ENCODE data around the gene TMEM135.

Gene TMEM135

DNA sequence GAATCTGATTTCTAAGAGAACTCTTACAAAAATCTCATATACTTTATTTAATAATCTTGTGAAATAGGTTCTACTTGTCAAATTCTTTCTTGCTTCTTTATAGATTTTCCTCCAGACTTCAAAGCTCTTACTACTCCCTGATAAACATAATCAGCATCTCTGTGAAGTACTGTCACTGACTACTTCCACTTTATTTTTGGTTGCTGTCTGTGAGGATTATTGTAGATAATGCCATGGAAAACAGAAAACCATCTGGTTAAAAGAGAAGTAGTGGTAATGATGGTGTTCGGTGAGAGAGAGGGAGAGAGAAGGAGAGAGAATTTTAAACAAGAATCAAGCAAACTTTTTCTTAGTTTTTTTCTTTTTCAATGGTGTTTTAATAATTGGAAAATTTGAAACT is 152.3 kb downstream of the TMEM135 start:
- DNase-seq (ENCODE audit: low read depth in 3 of 3, low spot score in 1 of 3), result no peak

DNA sequence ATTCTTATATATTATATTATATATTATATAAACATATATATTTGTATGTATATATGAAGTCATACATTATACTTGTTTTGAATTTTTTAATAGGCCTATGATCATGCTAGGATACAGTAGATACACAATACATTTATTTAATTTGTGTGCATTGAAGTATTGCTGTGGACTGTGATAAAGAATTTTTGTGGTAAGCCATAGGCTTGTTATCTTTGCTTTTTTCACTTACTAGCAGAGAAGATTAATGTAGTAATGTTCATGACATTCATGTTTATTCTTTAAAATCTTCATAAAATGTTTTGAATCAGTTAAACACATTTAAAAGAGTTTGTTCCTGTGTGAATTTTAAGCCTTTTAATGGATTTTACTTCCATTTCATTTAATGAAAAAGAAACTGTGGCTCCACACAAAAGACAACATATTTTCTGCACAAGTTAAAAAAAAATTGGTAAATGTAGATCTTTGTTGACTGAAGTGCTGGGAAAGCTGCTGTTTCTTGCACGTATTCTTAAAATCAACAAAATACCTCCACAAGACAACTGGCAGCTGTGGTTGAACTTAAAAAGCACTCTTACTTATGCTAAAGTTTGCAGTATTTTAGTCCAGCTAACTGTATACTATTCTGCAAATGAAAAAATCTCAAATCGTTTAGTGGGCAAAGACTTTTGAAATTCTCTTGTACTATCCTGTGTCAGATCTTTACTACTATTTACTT is 156.2 kb downstream of the TMEM135 start:
- DNase-seq (ENCODE audit: low read depth in 3 of 3, low spot score in 1 of 3), result no peak

DNA sequence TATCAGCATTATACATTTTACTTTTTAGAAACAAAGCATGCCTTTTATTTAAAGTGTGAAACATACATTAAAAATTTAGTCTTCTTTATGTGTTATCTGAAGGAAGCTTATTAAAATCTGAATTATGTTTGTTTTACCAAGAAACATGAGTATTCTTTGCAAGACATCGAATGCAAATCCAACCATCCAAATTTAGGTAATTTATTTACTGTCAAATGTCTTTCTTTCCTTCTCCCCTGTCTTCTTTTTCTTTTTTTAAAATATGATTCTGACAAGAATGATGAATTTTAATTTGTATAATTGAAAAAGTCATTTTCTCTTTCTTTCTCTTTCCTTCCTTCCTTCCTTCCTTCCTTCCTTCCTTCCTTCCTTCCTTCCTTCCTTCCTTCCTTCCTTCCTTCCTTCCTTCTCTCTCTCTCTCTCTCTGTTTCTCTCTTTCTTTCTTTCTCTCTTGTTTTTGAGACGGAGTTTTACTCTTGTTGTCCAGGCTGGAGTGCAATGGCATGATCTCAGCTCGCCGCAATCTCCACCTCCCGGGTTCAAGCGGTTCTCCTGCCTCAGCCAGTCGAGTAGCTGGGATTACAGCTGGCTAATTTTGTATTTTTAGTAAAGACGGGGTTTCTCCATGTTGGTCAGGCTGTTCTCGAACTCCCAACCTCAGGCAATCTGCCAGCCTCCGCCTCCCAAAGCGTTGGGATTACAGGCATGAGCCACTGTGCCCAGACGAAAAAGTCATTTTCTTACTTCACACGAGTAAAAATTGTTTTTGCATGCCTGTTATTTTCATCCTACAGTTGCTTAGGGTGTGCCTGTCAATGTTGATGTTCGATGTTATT is 157.5 kb downstream of the TMEM135 start:
- DNase-seq (ENCODE audit: low read depth in 3 of 3, low spot score in 1 of 3), result no peak

DNA sequence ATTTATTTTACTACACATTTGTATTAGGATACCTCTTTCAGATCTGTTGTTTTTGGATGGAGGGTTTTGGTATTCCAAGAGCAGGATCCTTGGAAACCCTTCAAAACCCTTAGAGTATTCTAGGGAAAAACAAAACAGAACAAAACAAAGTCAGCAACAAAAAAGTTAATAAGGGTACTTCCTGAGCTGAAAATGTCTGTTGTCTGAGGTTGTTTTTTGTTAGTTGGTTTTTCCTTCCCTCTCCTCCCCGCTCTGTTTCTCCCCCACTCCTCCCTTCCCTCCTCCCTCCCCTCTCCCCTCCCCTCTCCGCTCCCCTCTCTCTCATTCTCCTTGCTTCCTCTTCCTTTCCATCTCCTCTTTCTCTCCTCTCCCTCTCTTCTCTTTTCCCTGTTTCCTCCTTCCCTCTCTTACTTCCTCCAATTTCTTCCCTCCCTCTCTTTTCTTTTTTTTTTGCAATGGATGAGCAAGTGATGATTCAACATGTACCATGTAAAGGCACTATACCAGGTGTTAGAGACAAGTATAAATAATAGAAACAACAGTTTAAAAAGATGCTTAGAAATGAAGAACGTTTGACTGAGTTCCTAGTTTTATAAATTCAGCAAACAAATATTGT is 160.6 kb downstream of the TMEM135 start:
- no peak for DNase-seq (ENCODE audit: low read depth in 3 of 3, low spot score in 1 of 3)

DNA sequence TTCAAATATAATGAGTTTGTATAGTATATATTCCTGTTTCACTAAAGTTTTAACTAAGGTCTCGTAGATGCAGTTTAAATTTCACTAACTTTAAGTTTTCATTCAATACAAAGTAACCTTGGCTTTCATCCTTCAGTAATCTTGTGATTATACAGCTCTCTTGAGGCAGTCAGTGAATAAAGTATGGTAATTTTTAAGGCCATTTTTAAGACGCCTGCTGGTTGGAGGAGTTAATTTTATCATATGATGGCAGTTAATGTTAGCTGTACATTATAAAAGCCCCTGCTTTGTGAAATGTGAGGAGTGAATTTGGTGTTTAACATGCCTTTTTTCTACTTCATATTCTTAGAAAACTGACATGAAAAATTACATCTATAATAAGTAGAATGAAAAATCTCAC is 163.6 kb downstream of the TMEM135 start:
- DNase-seq (ENCODE audit: low read depth in 3 of 3, low spot score in 1 of 3), result no peak

DNA sequence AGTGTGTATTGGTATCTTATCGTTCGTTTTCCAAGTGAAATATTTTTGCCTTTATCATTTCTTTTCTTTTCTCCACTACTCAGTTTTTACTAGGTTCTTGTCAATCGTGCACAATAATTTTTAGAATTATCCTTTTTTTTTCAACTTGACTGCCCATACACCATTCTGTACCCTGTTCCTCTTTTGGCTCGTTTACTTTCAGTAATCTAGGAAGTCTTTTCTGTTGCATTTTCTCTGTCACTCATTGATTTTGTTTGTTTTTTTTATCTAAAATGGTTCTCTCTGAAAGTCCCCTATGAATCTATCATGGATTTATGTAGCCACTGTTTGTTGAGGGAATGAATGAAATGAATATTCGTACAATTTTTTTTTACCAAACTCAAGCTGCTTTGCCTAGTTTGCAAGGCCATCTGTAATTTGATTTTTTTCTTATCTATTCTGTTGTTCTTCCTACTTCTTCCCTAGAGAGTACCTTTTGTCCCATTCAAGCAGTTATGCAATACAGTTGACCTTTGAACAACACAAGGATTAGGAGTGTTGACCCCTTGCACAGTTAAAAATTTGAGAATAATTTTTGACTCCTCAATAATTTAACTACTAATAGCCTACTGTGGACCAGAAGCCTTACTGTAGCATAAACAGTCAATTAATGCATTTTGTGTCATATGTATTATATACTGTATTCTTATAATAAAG is 166.3 kb downstream of the TMEM135 start:
- no peak for DNase-seq (ENCODE audit: low read depth in 3 of 3, low spot score in 1 of 3)

DNA sequence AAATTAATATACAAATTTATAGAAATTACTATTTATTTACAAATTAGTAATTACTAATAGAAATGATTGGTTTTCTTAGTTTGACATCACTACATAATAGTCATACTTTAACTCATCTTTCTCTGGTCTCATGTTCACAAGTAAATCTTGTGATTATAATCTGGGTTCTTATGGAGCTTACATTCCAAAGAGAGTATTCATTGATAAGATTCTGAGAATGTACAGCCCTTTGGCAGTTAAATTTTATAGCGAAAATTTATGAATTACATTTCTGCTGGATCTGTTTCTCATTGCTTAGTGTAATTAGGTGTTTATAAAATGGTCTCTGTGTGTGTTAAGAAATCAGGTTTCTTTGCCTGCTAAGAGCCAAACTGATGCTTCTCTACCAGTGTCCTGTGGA is 175.2 kb downstream of the TMEM135 start:
- no peak for DNase-seq (ENCODE audit: low read depth in 3 of 3, low spot score in 1 of 3)

DNA sequence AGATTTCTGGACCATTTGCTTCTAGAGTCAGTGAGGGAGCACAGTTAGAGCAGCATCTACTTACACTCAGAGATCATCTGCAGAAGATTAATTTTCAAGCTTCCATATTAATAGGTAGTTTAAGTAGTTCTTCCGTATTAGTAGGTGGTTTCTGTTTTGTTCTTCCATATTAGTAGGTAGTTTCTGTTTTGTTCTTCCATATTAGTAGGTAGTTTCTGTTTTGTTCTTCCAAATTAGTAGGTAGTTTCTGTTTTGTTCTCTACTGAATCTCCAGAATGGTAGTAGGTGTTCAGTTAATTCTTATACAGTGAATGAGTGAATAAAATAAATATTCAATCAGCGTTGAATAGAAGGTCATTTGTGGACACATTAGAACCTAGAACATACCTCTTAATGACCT is 175.7 kb downstream of the TMEM135 start:
- no peak for DNase-seq (ENCODE audit: low read depth in 3 of 3, low spot score in 1 of 3)

DNA sequence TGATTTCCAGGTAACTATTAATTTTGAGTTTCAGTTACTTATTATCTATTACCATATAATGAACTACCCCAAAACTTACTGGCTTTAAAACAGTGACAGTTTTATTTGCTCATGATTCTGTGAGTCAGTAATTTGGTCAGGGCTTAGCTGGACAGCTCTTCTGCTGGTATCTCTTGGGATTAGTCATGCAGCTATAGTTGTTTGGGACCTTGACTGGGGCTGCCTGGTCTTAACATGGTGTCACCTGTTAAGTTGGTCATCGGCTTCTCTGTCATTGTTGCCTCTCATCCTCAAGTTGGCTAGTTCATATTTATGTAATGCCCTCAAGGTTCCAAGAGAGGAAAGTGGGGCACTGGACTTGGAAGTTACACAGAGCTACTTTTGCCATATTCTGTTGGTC is 177.5 kb downstream of the TMEM135 start:
- DNase-seq (ENCODE audit: low read depth in 3 of 3, low spot score in 1 of 3), result no peak

DNA sequence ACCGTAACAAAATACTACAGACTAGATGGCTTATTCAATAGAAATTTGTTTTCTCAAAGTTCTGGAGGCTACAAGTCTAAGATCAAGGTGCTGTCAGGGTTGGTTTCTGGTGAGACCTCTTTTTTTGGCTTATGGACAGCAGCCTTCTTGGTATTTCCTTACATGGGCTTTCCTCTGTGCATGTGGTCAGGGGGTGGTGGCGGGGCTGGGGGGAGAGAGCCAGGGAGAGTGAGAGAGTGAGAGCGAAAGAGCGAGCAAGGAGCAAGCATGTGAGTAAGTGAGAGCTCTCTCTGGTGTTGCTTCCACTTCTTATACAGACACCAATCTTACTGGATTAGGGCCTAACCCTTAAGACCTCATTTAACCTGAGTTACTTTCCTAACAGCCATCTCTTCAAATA is 181.5 kb downstream of the TMEM135 start:
- DNase-seq (ENCODE audit: low read depth in 3 of 3, low spot score in 1 of 3), result no peak

DNA sequence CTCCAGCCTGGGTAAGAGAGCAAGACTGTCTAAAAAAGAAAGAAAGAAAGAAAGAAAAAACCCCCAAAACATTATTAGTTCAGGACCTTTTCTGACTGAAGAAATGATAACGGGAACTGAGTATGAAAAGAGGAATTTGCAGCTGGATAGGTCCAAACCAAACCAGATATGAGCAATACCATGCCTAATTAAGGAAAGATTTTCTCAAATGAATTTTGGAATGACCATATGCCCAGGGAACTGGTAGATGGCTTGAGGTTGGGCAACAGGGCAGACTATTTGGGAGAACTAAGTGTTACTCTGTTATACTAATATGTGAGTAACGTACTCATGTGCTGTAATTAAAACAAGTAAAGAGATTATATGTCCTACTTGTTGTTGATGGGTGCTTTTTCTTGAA is 186.1 kb downstream of the TMEM135 start:
- DNase-seq (ENCODE audit: low read depth in 3 of 3, low spot score in 1 of 3), result no peak

DNA sequence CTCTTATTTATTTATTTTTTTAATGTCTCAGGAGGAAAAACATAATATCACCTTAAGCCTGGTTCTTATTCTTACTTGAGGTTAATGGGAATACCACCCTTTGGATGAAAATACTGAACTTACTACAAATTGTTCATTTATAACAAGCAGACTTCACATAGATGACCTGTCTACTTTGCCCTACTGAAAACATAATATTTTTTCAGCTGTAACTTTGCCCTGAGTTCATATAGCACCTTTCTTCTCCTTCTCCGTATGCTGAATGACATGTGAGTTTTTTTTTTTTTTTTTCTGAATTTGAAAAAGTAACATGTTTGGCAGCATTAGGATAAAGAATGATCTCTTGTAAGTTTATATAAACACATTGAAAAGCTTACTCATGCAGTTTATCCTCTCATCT is 186.8 kb downstream of the TMEM135 start:
- no peak for DNase-seq (ENCODE audit: low read depth in 3 of 3, low spot score in 1 of 3)

DNA sequence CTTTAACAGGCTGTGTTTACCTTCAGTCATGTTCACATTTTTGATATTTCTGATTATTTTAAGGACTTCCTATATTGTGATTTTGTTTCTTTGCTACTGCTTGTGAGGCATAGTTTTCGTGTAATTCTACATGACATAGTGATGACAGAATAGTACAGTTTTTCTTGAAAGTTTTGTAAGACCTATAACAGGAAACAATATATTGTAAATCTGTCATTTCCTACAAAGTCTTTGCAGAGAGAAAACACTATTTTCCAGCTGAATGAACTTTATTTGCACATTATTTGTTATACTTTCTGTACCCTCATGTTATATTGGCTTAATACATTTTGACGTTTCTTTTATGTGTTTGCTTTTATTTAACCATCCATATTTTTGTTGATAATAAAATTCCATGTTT is 191.1 kb downstream of the TMEM135 start:
- DNase-seq (ENCODE audit: low read depth in 3 of 3, low spot score in 1 of 3), result no peak

DNA sequence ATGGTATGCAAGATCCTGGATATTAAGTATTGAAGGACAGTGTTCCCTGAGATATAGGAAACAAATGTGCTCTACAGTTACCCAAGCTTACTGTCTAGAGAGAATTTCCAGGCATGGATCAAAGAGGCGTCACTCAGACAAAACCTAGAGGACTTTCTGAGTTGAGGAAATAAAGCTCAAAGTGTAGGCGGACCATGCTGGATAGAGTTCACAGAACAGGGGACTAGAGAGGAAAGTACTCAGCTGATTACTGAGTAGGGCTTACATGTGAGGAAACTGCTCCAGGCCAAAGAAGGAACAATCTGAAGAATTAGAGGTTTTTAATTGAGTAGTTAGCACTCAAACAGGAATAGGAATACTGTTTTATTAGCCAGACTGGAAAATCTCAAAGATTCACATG is 193.3 kb downstream of the TMEM135 start:
- no peak for DNase-seq (ENCODE audit: low read depth in 3 of 3, low spot score in 1 of 3)

DNA sequence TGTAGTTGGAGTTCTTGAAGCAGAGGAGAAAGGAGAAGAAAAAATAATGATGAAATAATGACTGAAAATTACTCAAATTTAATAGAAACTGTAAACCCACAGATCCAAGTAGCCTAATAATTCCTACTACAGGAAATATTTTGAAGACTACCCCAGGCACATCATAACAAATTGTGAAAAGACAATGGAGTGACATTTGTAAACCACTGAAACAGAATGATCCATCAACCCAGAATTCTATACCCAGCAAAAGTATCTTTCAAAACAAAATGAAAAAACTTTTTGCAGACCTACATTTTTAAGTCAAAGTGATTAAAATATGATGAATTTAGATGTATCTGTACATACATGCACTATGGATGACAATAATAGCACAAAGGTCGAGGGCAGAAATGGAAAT is 194.6 kb downstream of the TMEM135 start:
- no peak for DNase-seq (ENCODE audit: low read depth in 3 of 3, low spot score in 1 of 3)

DNA sequence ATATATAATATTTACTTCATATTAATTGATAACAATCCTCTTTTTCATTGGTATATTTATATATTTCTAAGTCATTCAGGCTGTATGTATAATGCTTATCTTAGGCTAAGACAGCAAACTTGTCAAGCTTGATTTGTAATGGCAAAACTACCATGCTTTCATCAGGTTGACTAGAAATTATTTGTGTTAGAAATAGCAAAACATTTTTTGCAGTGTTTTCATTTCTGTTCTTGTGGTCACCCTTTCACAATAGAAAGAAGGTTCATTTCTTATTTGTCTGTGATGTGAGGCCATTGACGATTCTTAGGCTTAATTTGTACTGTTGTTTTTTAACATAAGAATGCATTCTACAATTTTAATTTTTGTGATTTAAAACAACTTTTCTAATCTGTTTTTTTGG is 197.6 kb downstream of the TMEM135 start:
- DNase-seq (ENCODE audit: low read depth in 3 of 3, low spot score in 1 of 3), result no peak

DNA sequence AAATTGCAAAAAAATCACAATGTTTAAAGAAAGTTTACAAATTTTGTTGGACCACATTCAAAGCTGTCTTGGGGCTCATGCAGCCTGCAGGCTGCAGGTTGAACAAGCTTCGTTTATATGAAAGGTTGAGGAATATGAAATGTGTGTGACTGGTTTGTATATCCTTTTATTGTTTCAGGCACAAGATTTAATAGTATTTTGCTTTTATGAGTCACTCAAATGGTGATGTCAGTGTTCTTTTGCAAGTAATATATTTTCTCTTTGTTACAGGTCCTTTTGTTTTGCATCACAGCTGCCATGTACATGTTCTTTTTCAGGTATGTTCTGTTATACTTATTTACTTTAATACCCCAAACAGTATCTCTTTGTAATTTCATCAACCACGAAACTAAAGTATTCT is 198.6 kb downstream of the TMEM135 start:
- no peak for DNase-seq (ENCODE audit: low read depth in 3 of 3, low spot score in 1 of 3)

DNA sequence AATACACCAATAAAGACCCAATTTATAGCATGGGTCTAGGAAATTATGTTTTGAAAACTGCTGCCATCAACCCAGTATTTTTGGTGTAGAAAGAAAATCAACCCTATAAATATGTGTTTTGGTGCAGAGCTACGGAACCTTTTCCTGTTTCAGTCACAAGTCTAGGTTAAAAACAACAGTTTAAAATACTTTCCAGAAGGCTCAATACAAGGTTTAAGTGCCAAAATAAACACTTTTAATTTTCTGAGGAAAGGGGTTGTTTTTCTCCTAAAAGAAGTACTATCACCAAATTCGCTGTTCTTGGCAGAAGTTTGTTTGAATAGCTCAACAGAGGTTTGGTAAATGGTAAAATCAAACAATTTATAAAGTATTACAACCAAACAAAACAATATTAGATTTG is 201.3 kb downstream of the TMEM135 start:
- DNase-seq (ENCODE audit: low read depth in 3 of 3, low spot score in 1 of 3), result no peak

DNA sequence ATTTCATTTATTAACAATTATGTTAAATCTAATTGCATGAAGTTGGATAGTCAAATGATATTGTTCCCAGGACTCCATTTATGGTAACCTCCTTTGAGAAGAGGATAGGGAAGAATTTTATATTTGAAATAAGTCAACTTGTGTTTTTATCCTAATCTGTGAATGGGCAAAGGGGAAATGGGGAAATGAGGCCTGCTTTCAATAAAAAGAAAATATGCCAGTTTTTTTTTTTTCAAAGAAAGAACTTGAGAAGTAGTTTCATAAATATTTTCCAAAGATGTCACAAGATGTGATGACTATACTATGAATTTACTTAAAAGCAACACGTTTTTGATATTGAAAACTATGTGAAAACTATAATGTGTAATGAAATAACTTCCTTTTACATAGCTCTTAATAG is 201.8 kb downstream of the TMEM135 start:
- DNase-seq (ENCODE audit: low read depth in 3 of 3, low spot score in 1 of 3), result no peak

DNA sequence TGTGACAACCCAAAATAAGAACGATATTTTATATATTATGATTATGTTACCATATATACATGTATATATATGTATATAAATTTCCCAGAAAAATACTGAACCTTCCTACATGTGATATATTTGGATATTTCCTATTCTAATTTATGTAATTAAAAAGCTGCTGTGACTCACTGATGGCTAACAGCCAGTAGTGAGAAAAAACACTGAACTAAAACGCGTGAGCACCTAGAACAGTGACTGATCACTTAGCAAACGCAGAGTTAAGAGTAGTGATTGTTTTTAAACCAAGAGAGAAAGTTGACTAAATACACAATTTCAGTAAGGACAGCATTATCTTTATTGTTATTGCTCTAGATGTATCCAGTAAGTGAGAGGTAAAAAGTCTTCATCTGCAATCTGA is 213.8 kb downstream of the TMEM135 start:
- DNase-seq (ENCODE audit: low read depth in 3 of 3, low spot score in 1 of 3), result no peak

DNA sequence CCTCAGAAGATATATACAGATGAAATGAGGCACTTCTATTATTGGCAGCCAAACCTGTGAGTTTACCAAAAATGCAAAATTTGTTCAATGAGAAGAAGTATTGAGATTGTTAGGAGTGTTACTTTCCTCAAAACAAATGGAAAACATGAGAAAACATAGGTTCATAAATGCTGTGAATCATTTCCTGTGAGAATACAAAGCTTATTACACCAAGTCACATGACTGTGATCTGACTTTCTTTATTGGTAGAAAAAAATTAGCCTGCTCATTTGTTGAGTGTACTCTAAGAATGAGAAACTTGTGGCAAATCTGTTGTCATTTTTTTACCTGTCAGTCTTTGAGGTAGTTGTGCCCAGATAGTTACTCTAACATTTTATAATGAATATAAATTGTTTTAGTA is 215.1 kb downstream of the TMEM135 start:
- no peak for DNase-seq (ENCODE audit: low read depth in 3 of 3, low spot score in 1 of 3)

DNA sequence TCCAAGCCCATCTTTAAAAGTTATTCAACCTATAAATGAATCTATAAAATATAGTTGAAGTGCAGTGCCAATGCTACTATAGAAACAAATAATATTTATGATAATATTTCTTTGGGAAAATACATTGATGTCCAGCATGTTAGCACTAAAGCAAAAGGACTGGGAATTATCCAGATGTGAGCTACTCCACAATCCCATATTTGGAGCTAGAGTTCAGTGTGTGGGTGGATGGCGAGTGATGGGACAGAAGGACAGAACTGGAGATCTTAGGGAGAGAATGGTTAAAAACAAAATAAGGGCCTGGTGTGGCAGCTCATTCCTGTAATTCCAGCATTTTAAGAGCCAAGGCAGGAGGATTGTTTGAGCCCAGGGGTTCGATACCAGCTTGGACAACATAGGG is 216.8 kb downstream of the TMEM135 start:
- no peak for DNase-seq (ENCODE audit: low read depth in 3 of 3, low spot score in 1 of 3)
